ENCODE data around the gene TEC.

TEC gene

GRCh38 chr4:48112017-48112667, 157.5 kb downstream of the TEC start:
- no peak overlapping the region for H3K9ac ChIP-seq
- H4K20me1 ChIP-seq (ENCODE audit: insufficient read depth): no peaks in the 10 kb centered on the region
- no peak overlapping the region for H3K27ac ChIP-seq
- no peak overlapping the region for H3K4me2 ChIP-seq
- no peaks in the 10 kb centered on the region for H3K79me2 ChIP-seq (ENCODE audit: insufficient read depth, low read depth)
- no peak for TF ChIP-seq CTCF (conservative IDR thresholded peaks at IDR 0.05; ENCODE audit: low read depth, low read length)
- no peak overlapping the region for H2AFZ ChIP-seq (ENCODE audit: low read depth)
- no peaks in the 10 kb centered on the region for H3K36me3 ChIP-seq (ENCODE audit: insufficient read depth)
- peaks cover 4% of the 10 kb centered on the region for H3K4me1 ChIP-seq (ENCODE audit: low read depth, poor library complexity, severe bottlenecking)
- no peak overlapping the region for H3K4me3 ChIP-seq (IDR thresholded peaks at IDR 0.05; ENCODE audit: insufficient read depth, low read depth, low read length)
- no peaks in the 10 kb centered on the region for H3K27me3 ChIP-seq (ENCODE audit: insufficient read depth, low read depth)

GRCh38 chr4:48110452-48110978, 159.1 kb downstream of the TEC start:
- TF ChIP-seq CTCF (conservative IDR thresholded peaks at IDR 0.05; ENCODE audit: low read depth, low read length): no peak
- H3K9ac ChIP-seq: no peak overlapping the region
- no peak overlapping the region for H3K27ac ChIP-seq

GRCh38 chr4:48109413-48110263, 160.0 kb downstream of the TEC start:
- H3K36me3 ChIP-seq (ENCODE audit: insufficient read depth): no peaks in the 10 kb centered on the region
- H3K4me2 ChIP-seq: no peak overlapping the region
- H3K27ac ChIP-seq: no peak overlapping the region; the same call in 1 of the 2 replicates
- peak; percentile 63; the same call in 1 of the 2 replicates for TF ChIP-seq CTCF (conservative IDR thresholded peaks at IDR 0.05; ENCODE audit: low read depth, low read length)
- no peaks in the 10 kb centered on the region for H3K79me2 ChIP-seq (ENCODE audit: insufficient read depth, low read depth)
- no peak overlapping the region for H3K9ac ChIP-seq
- no peak overlapping the region for H3K4me3 ChIP-seq (IDR thresholded peaks at IDR 0.05; ENCODE audit: insufficient read depth, low read depth, low read length)
- peak overlapping the region; percentile 23; the same call in 1 of the 2 replicates for H2AFZ ChIP-seq (ENCODE audit: low read depth)
- H4K20me1 ChIP-seq (ENCODE audit: insufficient read depth): no peaks in the 10 kb centered on the region
- peaks cover 13% of the 10 kb centered on the region for H3K4me1 ChIP-seq (ENCODE audit: low read depth, poor library complexity, severe bottlenecking)
- no peaks in the 10 kb centered on the region for H3K27me3 ChIP-seq (ENCODE audit: insufficient read depth, low read depth)

More at GRCh38 chr4:48110452-48110978, 159.1 kb downstream of the TEC start:
- H3K36me3 ChIP-seq (ENCODE audit: insufficient read depth): no peaks in the 10 kb centered on the region
- H3K4me3 ChIP-seq (IDR thresholded peaks at IDR 0.05; ENCODE audit: insufficient read depth, low read depth, low read length): no peak overlapping the region
- no peak overlapping the region for H2AFZ ChIP-seq (ENCODE audit: low read depth)
- H4K20me1 ChIP-seq (ENCODE audit: insufficient read depth): no peaks in the 10 kb centered on the region
- no peaks in the 10 kb centered on the region for H3K79me2 ChIP-seq (ENCODE audit: insufficient read depth, low read depth)
- no peaks in the 10 kb centered on the region for H3K27me3 ChIP-seq (ENCODE audit: insufficient read depth, low read depth)
- H3K4me1 ChIP-seq (ENCODE audit: low read depth, poor library complexity, severe bottlenecking): peaks cover 11% of the 10 kb centered on the region
- no peak overlapping the region for H3K4me2 ChIP-seq

- Histone ChIP-seq H4K20me1 (ENCODE audit: insufficient read depth) (no peaks in the 10 kb centered on the region), H3K27me3 (ENCODE audit: insufficient read depth, low read depth) (no peaks in the 10 kb centered on the region), H2AFZ (ENCODE audit: low read depth) (no peak overlapping the region), H3K36me3 (ENCODE audit: insufficient read depth) (no peaks in the 10 kb centered on the region), H3K27ac (no peak overlapping the region), H3K9ac (no peak overlapping the region), H3K4me3 (IDR thresholded peaks at IDR 0.05; ENCODE audit: insufficient read depth, low read depth, low read length) (no peak overlapping the region), H3K79me2 (ENCODE audit: insufficient read depth, low read depth) (no peaks in the 10 kb centered on the region), H3K4me2 (no peak overlapping the region), H3K4me1 (ENCODE audit: low read depth, poor library complexity, severe bottlenecking) (peaks cover 20% of the 10 kb centered on the region)
- TF ChIP-seq CTCF (conservative IDR thresholded peaks at IDR 0.05; ENCODE audit: low read depth, low read length): no peak
Observed at GRCh38 chr4:48108309-48109073, 161.1 kb downstream of the TEC start.
